Muscle of leg (tissue), 11 donors: ENCODE measurements around the gene MSANTD1. TPM values are rescaled to one million over a fixed set of nuclear protein-coding genes. Genes with fewer than 3 reads are reported as not detected.

Experiments
- DNase-seq: peaks from one replicate; pipeline ENCODE4 v3.0.0; 2013
- H3K27ac ChIP-seq: one replicate; pipeline ENCODE4 v1.5.1; 2013; ENCODE audit warnings: mild to moderate bottlenecking, low read length, control low read depth
- H3K27me3 ChIP-seq: one replicate; pipeline ENCODE4 v1.6.1; 2013; ENCODE audit warnings: low read length; ENCODE audit not compliant: control insufficient read depth, insufficient read depth
- H3K36me3 ChIP-seq: one replicate; pipeline ENCODE4 v1.6.1; 2013; ENCODE audit warnings: low read length; ENCODE audit not compliant: control insufficient read depth, insufficient read depth
- H3K4me1 ChIP-seq: one replicate; pipeline ENCODE4 v1.6.1; 2013; ENCODE audit warnings: low read length; ENCODE audit not compliant: control insufficient read depth, insufficient read depth
- H3K4me3 ChIP-seq: one replicate; pipeline ENCODE4 v1.5.1; 2013; ENCODE audit warnings: low read length, control low read depth
- H3K9me3 ChIP-seq: replicated peaks from 2 replicates; pipeline ENCODE4 v1.6.1; 2013; ENCODE audit warnings: low read depth, low read length; ENCODE audit not compliant: control insufficient read depth
- WGBS: methylation state at CpG from one replicate; pipeline ENCODE4 v1.1.5; 2013; ENCODE audit warnings: missing lambda C conversion rate; ENCODE audit not compliant: insufficient coverage; 5-methylcytosine and 5-hydroxymethylcytosine counted together
- polyA plus RNA-seq, 8 donors: library from polyadenylated mRNA; unstranded; fragments of 120-200 nt; gene quantifications; one replicate each; pipeline versions ENCODE4 v1.2.1 to v1.2.3, GENCODE V29; 2013; ENCODE audit warnings: inconsistent platforms in 1 of 8, low replicate concordance in 1 of 8; ENCODE audit not compliant: insufficient read length in 8 of 8, insufficient read depth in 1 of 8
- total RNA-seq: library from RNA; stranded (reverse); fragments of 120-200 nt; gene quantifications from one replicate; pipeline ENCODE4 v1.2.4, GENCODE V29; 2013

Gene MSANTD1
- total and polyA plus RNA-seq, 9 donors, result 0.25 to 0.89 (median 0.75) TPM

GRCh38 chr4:3239998-3240920, 8.7 kb upstream of the MSANTD1 start:
- peak; percentile 46 for DNase-seq
- Histone ChIP-seq H3K36me3 (peaks cover 52% of the 10 kb centered on the region), H3K9me3 (no peaks in the 10 kb centered on the region), H3K27me3 (no peaks in the 10 kb centered on the region), H3K27ac (peak overlapping the region; percentile 7), H3K4me1 (peaks cover 56% of the 10 kb centered on the region), H3K4me3 (no peak overlapping the region)
- WGBS, result 86% methylated on average over 23 of the region's 29 CpGs

- Histone ChIP-seq H3K4me1 (peaks cover 56% of the 10 kb centered on the region), H3K9me3 (no peaks in the 10 kb centered on the region), H3K4me3 (no peak overlapping the region), H3K36me3 (peaks cover 44% of the 10 kb centered on the region), H3K27ac (peak overlapping the region; percentile 92), H3K27me3 (no peaks in the 10 kb centered on the region)
- 49% methylated on average over 10 of the region's 13 CpGs for WGBS
- DNase-seq, result peak; percentile 49
Observed at GRCh38 chr4:3240936-3241522, 7.9 kb upstream of the MSANTD1 start.

- no peaks in the 10 kb centered on the region for H3K9me3 ChIP-seq
- 42% methylated on average over 12 of the region's 17 CpGs for WGBS
- H3K4me1 ChIP-seq, result peaks cover 64% of the 10 kb centered on the region
- H3K27ac ChIP-seq, result peak overlapping the region; percentile 92
- peaks cover 36% of the 10 kb centered on the region for H3K36me3 ChIP-seq
- peak; percentile 98 for DNase-seq
- H3K27me3 ChIP-seq, result no peaks in the 10 kb centered on the region
- no peak overlapping the region for H3K4me3 ChIP-seq
Observed at GRCh38 chr4:3241898-3242524, 6.9 kb upstream of the MSANTD1 start.

GRCh38 chr4:3243136-3243780, 5.7 kb upstream of the MSANTD1 start:
- Histone ChIP-seq H3K27ac (no peak overlapping the region), H3K4me1 (peaks cover 62% of the 10 kb centered on the region), H3K9me3 (no peaks in the 10 kb centered on the region), H3K36me3 (peaks cover 34% of the 10 kb centered on the region), H3K27me3 (no peaks in the 10 kb centered on the region), H3K4me3 (no peak overlapping the region)
- WGBS, result 57% methylated on average over 13 of the region's 23 CpGs
- DNase-seq, result peak; percentile 49

GRCh38 chr4:3244002-3244401, 5.0 kb upstream of the MSANTD1 start:
- no CpG with 5 or more reads among the region's 1 CpG for WGBS
- Histone ChIP-seq H3K4me3 (no peak overlapping the region), H3K36me3 (peaks cover 32% of the 10 kb centered on the region), H3K9me3 (no peaks in the 10 kb centered on the region), H3K4me1 (peaks cover 56% of the 10 kb centered on the region), H3K27ac (no peak overlapping the region), H3K27me3 (no peaks in the 10 kb centered on the region)
- DNase-seq, result no peak

- H3K4me3 ChIP-seq, result no peak overlapping the region
- DNase-seq, result no peak
- no peaks in the 10 kb centered on the region for H3K27me3 ChIP-seq
- H3K4me1 ChIP-seq, result peaks cover 48% of the 10 kb centered on the region
- 64% methylated on average over 6 of the region's 9 CpGs for WGBS
- no peaks in the 10 kb centered on the region for H3K9me3 ChIP-seq
- peaks cover 24% of the 10 kb centered on the region for H3K36me3 ChIP-seq
- no peak overlapping the region for H3K27ac ChIP-seq
Observed at GRCh38 chr4:3244747-3245146, 4.2 kb upstream of the MSANTD1 start.

- no peak for DNase-seq
- 88% methylated on average over 3 of the region's 6 CpGs for WGBS
- Histone ChIP-seq H3K4me3 (no peak overlapping the region), H3K27ac (no peak overlapping the region), H3K4me1 (peaks cover 39% of the 10 kb centered on the region), H3K27me3 (no peaks in the 10 kb centered on the region), H3K9me3 (no peaks in the 10 kb centered on the region), H3K36me3 (peaks cover 15% of the 10 kb centered on the region)
Observed at GRCh38 chr4:3245676-3246075, 3.3 kb upstream of the MSANTD1 start.

- no peak overlapping the region for H3K27ac ChIP-seq
- DNase-seq, result no peak
- no peak overlapping the region for H3K4me3 ChIP-seq
- no peaks in the 10 kb centered on the region for H3K9me3 ChIP-seq
- peaks cover 28% of the 10 kb centered on the region for H3K4me1 ChIP-seq
- H3K27me3 ChIP-seq, result no peaks in the 10 kb centered on the region
- 72% methylated on average over 14 of the region's 16 CpGs for WGBS
- peaks cover 8% of the 10 kb centered on the region for H3K36me3 ChIP-seq
Observed at GRCh38 chr4:3246458-3247398, 2.2 kb upstream of the MSANTD1 start.

- H3K9me3 ChIP-seq, result no peaks in the 10 kb centered on the region
- H3K36me3 ChIP-seq, result peaks cover 8% of the 10 kb centered on the region
- H3K4me3 ChIP-seq, result no peak overlapping the region
- no peak for DNase-seq
- 91% methylated on average over 20 of the region's 21 CpGs for WGBS
- no peak overlapping the region for H3K27ac ChIP-seq
- peaks cover 24% of the 10 kb centered on the region for H3K4me1 ChIP-seq
- no peaks in the 10 kb centered on the region for H3K27me3 ChIP-seq
Observed at GRCh38 chr4:3247399-3248177, 1.4 kb upstream of the MSANTD1 start.
